ENCODE data around the gene LINC00305. TPM values are rescaled to one million over a fixed set of nuclear protein-coding genes. Genes with fewer than 3 reads are reported as not detected.

The LINC00305 gene
- polyA plus RNA-seq, 1 experiment, result not detected

DNA sequence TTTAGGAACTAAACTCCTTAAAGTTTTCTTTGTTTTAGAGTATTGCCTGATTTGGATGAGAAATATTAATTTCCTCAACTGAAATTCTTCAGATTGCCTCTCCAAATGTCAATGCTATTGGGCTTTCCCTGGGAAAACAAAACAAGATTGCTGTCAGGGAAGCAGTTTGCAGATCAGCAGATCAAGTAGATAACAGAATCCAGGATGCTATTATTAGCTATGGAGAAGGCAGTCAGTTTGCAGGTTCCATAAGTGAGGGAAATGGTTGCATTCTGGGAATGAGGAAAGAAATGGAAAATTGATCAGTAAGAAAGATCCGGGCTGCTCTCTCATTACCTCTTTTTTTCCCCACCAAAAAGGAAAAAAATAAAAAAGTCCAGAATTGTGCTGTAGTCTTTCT lies 11.0 kb downstream of the LINC00305 start:
- CTCF ChIA-PET, result no interaction called here
- Histone ChIP-seq H3K4me3 (ENCODE audit: low read depth, low read length) (no peak overlapping the region), H3K9me3 (ENCODE audit: control insufficient read depth, insufficient read depth, low read length) (peaks cover 19% of the 10 kb centered on the region; the same call in 1 of the 2 replicates), H3K27me3 (ENCODE audit: control insufficient read depth, insufficient read depth, low read length) (no peaks in the 10 kb centered on the region), H3K27ac (ENCODE audit: low read depth, low read length) (no peak overlapping the region)
- TF ChIP-seq, protein P1, sequence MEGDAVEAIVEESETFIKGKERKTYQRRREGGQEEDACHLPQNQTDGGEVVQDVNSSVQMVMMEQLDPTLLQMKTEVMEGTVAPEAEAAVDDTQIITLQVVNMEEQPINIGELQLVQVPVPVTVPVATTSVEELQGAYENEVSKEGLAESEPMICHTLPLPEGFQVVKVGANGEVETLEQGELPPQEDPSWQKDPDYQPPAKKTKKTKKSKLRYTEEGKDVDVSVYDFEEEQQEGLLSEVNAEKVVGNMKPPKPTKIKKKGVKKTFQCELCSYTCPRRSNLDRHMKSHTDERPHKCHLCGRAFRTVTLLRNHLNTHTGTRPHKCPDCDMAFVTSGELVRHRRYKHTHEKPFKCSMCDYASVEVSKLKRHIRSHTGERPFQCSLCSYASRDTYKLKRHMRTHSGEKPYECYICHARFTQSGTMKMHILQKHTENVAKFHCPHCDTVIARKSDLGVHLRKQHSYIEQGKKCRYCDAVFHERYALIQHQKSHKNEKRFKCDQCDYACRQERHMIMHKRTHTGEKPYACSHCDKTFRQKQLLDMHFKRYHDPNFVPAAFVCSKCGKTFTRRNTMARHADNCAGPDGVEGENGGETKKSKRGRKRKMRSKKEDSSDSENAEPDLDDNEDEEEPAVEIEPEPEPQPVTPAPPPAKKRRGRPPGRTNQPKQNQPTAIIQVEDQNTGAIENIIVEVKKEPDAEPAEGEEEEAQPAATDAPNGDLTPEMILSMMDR (IDR thresholded peaks at IDR 0.05; ENCODE audit: low read depth, low read length), result no peak
- no peak for DNase-seq (ENCODE audit: low read depth, low spot score)
- POLR2A ChIA-PET, result no interaction called here

DNA sequence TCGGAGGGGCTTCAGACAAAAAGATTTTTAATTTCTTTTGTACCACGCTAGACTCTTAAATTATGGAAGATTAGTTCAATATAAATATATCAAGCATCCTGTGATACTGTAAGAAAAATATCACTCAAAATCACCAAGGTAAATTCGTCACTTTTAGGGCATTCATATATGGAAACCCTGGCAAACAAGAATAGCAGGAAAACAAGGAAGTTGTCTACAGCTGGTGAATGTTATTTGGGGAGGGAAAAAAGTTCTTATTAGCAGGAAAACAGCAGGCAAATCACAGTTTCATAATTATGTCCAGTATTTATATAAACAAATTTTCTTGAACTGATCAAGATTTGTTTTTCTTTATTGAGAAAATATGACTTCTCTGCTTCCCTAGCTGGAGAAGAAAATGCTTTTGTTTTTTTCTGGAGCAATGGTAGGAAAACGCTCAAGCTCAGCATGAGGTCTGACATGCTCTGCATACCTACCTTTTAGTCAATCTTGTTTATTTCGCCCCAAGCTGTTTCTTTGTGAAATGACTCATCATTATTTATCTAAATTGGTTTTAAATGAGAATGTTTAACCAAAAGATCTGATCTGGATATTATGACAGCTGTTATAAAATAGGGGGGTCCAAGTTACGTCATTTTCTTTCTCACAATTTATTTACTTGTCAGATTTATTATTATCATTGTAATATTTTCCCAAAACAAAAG lies 14.7 kb downstream of the LINC00305 start:
- ChIA-PET CTCF (no interaction called here), POLR2A (no interaction called here)
- DNase-seq (ENCODE audit: low read depth, low spot score), result no peak

DNA sequence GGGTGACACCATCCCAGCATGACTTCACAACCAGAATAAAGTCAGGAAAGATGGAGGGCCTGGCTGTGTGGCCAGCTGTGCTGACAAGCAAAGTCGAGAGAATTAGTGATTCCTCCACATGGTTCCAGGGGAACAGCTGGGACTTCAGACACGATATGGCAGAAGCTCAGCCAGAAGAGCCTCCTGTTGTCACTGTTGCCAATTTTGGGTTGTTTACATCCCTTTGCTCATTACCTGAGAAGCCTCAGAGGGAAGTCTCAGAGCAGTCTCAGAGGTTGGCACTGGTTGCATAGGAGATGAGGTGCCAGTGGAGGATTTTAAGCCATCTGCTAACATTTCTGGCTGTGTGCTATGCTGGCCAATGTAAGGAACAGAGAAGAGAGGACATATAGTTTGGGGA lies 16.0 kb downstream of the LINC00305 start:
- no peaks in the 10 kb centered on the region for H3K27me3 ChIP-seq (ENCODE audit: control insufficient read depth, insufficient read depth, low read length)
- TF ChIP-seq, protein P1 (IDR thresholded peaks at IDR 0.05; ENCODE audit: low read depth, low read length), result no peak
- H3K4me3 ChIP-seq (ENCODE audit: low read depth, low read length), result no peak overlapping the region
- CTCF ChIA-PET, result no interaction called here
- no peak overlapping the region for H3K27ac ChIP-seq (ENCODE audit: low read depth, low read length)
- DNase-seq (ENCODE audit: low read depth, low spot score), result no peak
- H3K9me3 ChIP-seq (ENCODE audit: control insufficient read depth, insufficient read depth, low read length), result peaks cover 13% of the 10 kb centered on the region; the same call in 1 of the 2 replicates
- POLR2A ChIA-PET, result no interaction called here

More for the DNA sequence above, 14.7 kb downstream of the LINC00305 start:
- no peak overlapping the region for H3K4me3 ChIP-seq (ENCODE audit: low read depth, low read length)
- TF ChIP-seq, protein P1 (IDR thresholded peaks at IDR 0.05; ENCODE audit: low read depth, low read length), result no peak
- no peak overlapping the region for H3K27ac ChIP-seq (ENCODE audit: low read depth, low read length)
- no peaks in the 10 kb centered on the region for H3K27me3 ChIP-seq (ENCODE audit: control insufficient read depth, insufficient read depth, low read length)
- H3K9me3 ChIP-seq (ENCODE audit: control insufficient read depth, insufficient read depth, low read length), result peaks cover 15% of the 10 kb centered on the region; the same call in 1 of the 2 replicates

DNA sequence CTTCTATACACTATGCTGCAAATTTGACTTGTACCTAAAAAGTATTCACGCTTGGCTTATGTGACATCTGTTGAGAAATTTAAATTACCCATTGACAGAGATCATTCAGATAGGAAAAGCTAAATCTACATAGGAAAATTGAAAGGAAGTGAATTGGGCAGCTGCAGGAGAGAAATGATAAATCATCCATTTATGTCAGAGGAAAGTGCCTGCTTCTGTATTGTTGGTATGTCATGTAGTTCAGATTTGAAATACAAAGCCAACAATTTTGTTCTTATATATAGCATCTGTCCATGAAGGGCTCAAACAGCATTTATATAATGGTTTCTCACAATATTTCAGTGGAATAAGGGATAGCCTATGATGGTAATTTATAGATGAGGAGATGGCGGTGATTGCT lies 17.6 kb downstream of the LINC00305 start:
- ChIA-PET POLR2A (no interaction called here), CTCF (no interaction called here)
- Histone ChIP-seq H3K4me3 (ENCODE audit: low read depth, low read length) (no peak overlapping the region), H3K9me3 (ENCODE audit: control insufficient read depth, insufficient read depth, low read length) (peaks cover 9% of the 10 kb centered on the region; the same call in 1 of the 2 replicates), H3K27ac (ENCODE audit: low read depth, low read length) (no peak overlapping the region), H3K27me3 (ENCODE audit: control insufficient read depth, insufficient read depth, low read length) (no peaks in the 10 kb centered on the region)
- TF ChIP-seq, protein P1 (IDR thresholded peaks at IDR 0.05; ENCODE audit: low read depth, low read length), result no peak
- DNase-seq (ENCODE audit: low read depth, low spot score), result no peak

DNA sequence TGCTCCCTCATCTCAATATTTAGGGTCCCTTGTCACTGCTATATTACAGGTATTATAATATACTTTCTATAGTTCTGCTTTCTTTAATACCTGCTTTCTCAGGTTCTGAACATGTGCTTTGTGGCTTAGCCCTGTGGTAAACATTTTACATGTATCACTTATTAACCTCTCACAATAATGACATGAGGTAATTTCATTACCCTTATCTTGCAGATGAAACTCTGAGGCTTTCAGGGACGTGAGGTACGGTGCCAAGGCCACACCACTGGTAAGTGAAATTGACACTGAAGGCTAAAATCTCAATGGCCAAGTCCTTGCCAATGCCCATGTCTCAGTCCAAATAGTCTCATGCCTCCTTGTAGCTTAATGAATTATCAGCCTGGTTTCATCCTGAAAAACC lies 21.7 kb downstream of the LINC00305 start:
- H3K9me3 ChIP-seq (ENCODE audit: control insufficient read depth, insufficient read depth, low read length), result no peaks in the 10 kb centered on the region
- no peak overlapping the region for H3K27ac ChIP-seq (ENCODE audit: low read depth, low read length)
- no peaks in the 10 kb centered on the region for H3K27me3 ChIP-seq (ENCODE audit: control insufficient read depth, insufficient read depth, low read length)
- ChIA-PET POLR2A (no interaction called here), CTCF (no interaction called here)
- DNase-seq (ENCODE audit: low read depth, low spot score), result no peak
- TF ChIP-seq, protein P1 (IDR thresholded peaks at IDR 0.05; ENCODE audit: low read depth, low read length), result no peak
- H3K4me3 ChIP-seq (ENCODE audit: low read depth, low read length), result no peak overlapping the region

All from AG04450 (cell line).